Ovary (tissue), 3 donors: Measurements from ENCODE around the gene MICALL2.

Experiments
- EP300 ChIP-seq: sonication (generic); formaldehyde crosslinking; IDR thresholded peaks from one replicate; pipeline ENCODE4 v1.6.1; 2017; ENCODE audit warnings: antibody characterized with exemption
- POLR2A ChIP-seq: fragments of 450-650 bp; IDR thresholded peaks from one replicate; pipeline ENCODE4 v1.6.1; 2017; ENCODE audit warnings: antibody characterized with exemption, mild to moderate bottlenecking, moderate library complexity
- TF ChIP-seq, protein P1 (sequence below), 3 donors: fragments of 450-650 bp in 2 of 3; fragments of 200-600 bp in 1 of 3; IDR thresholded peaks; one replicate each; pipeline versions ENCODE4 v1.5.1 to v1.8.0; 2016 to 2022; ENCODE audit warnings: antibody characterized with exemption in 3 of 3, mild to moderate bottlenecking in 1 of 3
- donor health status: DM: no; HTN: no; CAD: no.

DNA sequence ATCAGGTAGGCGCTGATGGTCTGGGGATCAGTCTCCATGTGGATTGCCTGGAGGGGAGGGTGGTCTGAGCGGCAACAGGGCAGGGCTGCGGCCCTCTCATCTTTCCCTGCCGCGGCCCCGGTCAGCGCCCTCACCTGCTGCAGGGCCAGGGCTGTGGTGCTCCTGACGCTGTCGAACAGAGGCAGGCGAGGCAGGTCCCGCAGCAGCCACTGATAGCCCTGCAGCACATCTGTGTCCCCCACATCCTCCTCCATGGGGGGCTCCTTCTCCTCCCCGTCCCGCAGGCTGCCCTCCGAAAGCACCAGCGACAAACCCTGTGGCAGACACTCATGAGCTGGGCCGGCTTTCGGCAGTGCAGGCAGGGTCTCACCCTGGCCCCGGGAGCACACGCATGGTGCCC is 25.9 kb upstream of the MICALL2 start:
- TF ChIP-seq, protein P1, sequence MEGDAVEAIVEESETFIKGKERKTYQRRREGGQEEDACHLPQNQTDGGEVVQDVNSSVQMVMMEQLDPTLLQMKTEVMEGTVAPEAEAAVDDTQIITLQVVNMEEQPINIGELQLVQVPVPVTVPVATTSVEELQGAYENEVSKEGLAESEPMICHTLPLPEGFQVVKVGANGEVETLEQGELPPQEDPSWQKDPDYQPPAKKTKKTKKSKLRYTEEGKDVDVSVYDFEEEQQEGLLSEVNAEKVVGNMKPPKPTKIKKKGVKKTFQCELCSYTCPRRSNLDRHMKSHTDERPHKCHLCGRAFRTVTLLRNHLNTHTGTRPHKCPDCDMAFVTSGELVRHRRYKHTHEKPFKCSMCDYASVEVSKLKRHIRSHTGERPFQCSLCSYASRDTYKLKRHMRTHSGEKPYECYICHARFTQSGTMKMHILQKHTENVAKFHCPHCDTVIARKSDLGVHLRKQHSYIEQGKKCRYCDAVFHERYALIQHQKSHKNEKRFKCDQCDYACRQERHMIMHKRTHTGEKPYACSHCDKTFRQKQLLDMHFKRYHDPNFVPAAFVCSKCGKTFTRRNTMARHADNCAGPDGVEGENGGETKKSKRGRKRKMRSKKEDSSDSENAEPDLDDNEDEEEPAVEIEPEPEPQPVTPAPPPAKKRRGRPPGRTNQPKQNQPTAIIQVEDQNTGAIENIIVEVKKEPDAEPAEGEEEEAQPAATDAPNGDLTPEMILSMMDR (IDR thresholded peaks at IDR 0.05) = no peak
- no peak for TF ChIP-seq POLR2A
- no peak for TF ChIP-seq EP300
